ENCODE results near the gene P2RX5.

DNA sequence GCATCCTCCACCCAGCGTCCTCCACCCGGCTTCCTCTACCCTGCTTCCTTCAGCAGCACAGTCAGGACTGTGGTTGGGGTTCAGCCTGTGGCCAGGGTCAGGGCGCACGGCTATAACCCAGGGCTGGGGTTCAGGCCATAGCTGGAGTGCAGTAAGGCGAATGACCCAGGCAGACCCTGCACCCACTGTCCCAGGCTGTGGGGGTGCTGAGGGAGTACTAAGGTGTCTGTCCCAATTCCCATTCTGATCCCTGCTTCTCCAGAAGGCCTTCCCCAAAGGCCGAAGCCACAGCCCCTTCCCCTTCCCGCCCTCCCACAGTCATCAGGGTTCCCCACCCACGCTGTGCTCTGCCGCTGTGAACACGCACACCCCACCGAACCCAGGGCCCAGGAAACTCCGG lies 14.9 kb downstream of the P2RX5 start:
- TF ChIP-seq, protein P1, sequence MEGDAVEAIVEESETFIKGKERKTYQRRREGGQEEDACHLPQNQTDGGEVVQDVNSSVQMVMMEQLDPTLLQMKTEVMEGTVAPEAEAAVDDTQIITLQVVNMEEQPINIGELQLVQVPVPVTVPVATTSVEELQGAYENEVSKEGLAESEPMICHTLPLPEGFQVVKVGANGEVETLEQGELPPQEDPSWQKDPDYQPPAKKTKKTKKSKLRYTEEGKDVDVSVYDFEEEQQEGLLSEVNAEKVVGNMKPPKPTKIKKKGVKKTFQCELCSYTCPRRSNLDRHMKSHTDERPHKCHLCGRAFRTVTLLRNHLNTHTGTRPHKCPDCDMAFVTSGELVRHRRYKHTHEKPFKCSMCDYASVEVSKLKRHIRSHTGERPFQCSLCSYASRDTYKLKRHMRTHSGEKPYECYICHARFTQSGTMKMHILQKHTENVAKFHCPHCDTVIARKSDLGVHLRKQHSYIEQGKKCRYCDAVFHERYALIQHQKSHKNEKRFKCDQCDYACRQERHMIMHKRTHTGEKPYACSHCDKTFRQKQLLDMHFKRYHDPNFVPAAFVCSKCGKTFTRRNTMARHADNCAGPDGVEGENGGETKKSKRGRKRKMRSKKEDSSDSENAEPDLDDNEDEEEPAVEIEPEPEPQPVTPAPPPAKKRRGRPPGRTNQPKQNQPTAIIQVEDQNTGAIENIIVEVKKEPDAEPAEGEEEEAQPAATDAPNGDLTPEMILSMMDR (IDR thresholded peaks at IDR 0.05; ENCODE audit: low read length): no peak
- no peak for TF ChIP-seq EZH2 (IDR thresholded peaks at IDR 0.05; ENCODE audit: borderline replicate concordance, low read length)
